Activated CD8-positive, alpha-beta memory T cell treated with anti-CD3 and anti-CD28 coated beads for 36 hours (primary cell): ENCODE data around the gene SLC5A10. TPM values are rescaled to one million over a fixed set of nuclear protein-coding genes. Genes with fewer than 3 reads are reported as not detected.
"Not testable (repeated sequence)": the region's sequence is repeated elsewhere in the genome, so short reads cannot be mapped to it uniquely, and the experiment has no call there.

Experiments
- CTCF ChIA-PET: fragments of 350-600 bp; sonication (Branson Sonifier 250); formaldehyde crosslinking; loops from one replicate; lab custom pipeline; 2021; ENCODE audit warnings: antibody characterized with exemption; lab: Charles Lee
- POLR2A ChIA-PET: fragments of 350-600 bp; sonication (Branson Sonifier 250); formaldehyde crosslinking; loops from one replicate; lab custom pipeline; 2021; ENCODE audit warnings: antibody characterized with exemption; lab: Charles Lee
- total RNA-seq, 2 experiments: library from RNA; stranded (reverse); gene quantifications; one replicate each; pipeline ENCODE4 v1.2.3, GENCODE V29; 2021

Gene SLC5A10
- total RNA-seq, 2 experiments from 2014 or later, result not detected

DNA sequence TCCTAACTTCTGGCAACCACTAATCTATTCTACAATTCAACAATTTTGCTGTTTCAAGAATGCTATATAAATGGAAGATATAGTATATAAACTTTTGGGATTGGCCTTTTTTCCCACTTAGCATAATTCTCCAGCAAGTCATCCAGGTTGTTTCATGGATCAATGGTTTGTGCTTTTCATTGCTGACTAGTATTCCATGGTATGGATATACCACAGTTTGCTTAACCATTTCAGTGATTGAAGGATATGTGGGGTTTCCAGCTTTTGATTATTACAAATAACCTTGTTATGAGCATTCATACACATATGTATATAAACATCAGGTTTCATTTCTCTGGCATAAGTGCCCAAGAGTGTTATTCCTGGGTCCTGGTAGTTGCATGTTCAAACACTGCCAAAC is 54.7 kb downstream of the SLC5A10 start:
- POLR2A ChIA-PET, result no interaction called here
- CTCF ChIA-PET, result no interaction called here

DNA sequence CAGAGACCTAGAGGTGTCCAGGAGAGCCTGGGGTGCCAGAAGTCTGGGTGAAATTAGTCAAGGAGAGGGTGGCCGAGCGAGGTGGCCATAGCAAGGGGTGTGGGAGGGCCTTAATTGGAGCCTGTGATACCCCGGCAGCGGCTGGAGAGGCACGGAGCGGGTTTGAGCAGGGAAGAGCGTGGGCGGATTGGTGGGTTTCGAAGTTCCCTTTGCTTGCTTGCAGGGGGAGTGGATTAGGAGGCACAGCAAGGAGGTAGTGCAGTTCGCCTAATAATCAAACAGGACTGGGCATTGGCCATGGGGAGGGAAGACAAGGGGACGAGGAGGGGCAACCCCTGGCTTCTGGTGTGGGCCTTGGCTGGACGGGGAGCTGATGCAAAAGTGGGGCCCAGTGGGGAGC is 58.0 kb downstream of the SLC5A10 start:
- POLR2A ChIA-PET, result no interaction called here
- CTCF ChIA-PET, result no interaction called here

DNA sequence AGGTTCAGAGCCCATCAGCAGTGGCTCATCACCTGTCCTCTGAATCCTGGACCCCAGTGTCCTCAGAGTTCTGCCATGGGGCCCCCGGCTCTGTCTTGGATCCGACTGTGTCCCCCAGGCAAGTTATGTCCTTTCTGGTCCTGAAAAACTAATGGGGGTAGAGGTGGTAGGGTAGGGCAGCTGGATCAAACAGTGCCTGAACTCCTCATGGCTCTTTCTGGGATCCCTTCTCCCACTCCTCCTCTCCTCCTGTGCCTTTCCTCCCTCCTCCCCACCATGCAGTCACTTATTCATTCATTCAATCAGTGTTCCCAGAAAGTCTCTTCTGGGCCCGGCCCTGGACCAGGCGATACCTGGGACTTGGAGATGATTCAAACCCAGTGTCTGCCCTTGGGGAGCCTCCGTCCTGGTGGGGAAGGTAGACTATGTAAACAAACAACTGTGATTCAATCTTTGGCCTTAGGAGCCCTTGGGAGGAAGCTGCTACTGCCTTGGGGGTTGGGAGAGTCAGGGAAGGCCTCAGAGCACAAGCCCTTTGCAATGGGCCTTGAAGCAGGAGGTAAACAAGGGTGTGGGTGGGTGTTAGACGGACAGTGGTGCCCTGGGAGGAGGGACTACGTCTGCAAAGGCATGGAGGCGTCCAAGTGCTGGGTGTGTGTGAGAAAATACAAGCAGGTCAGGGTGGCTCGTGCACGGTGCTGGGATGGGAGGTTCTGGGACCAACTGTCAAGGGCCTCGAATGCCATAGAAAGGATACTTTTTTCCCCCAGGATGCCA is 59.0 kb downstream of the SLC5A10 start:
- ChIA-PET POLR2A (no interaction called here), CTCF (no interaction called here)

DNA sequence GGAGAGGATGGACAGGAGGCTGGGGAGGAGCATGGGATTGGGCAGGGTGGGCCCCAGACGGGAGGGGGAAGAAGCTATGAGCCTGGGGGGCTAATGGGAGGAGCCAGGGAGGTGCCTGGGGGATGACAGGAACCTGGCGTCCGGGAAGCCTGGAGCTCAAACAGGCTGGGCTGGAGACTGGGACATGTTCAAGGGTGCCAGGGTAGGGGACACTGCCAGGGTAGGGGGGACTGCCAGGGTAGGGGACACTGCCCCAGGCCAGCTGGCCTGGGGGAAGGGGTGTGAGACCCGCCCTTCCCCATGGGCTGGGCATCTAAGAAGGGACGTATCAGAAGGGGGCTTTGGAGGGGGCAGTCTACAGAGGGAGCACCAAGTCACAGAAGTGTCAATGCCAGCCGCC is 59.6 kb downstream of the SLC5A10 start:
- ChIA-PET CTCF (no interaction called here), POLR2A (no interaction called here)

DNA sequence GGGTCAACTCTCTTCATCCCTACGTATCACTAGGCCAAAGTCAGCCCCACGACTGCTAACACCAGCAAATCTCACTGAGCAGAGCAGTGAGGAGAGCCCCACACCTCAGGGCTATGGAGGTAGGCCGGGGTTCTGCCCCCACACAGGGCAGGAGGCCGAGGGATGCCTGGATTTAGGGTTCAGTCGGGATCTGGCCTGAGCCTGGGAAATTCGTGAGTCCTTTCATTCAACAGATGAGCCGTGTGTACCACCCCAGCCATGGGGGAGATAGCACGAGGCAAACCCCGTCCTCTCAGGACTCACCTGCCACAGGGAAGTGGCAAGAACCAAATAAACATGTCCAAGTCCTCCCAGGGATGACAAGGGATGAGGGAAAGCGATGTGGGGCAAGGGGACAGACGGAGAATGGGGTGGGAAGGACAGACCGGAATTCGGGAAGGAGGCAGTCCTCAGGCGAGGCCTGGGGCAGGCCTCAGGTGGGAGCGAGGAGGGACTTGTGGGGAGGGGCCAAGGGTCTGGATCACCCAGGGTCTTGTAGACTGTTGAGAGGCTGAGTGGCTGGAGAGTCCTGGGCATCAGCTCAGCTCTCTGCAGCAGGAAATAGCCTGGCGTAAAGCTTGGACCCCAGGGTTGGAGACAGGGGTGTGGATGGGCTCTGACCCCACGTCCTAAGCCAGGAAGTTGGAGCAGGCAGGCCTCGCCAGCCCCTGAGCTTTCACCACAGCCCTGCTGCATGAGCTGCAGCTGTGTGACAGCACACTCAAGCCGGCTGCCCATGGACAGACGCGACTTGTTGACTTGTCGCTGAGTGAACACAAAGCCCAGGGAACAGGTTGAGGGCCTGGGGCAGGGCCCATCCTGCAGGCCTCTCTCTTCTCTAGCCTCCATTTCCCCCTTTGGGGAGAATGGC is 60.5 kb downstream of the SLC5A10 start:
- CTCF ChIA-PET, result no interaction called here
- POLR2A ChIA-PET, result no interaction called here

- CTCF ChIA-PET, result interaction anchor here (1.4 kb wide), 1 partner anchor 9 kb away, joined by 5 read pairs; no protein-coding TSS in a partner anchor
Measured at GRCh38 chr17:19013226-19013625, 61.3 kb downstream of the SLC5A10 start.

GRCh38 chr17:19013806-19014627 is 62.1 kb downstream of the SLC5A10 start:
- ChIA-PET CTCF (interaction anchor here (0.7 to 1.4 kb wide), 2 partner anchors 9 to 53 kb away, joined by 3 to 5 read pairs; no protein-coding TSS in a partner anchor), POLR2A (no interaction called here)

More at GRCh38 chr17:19013226-19013625, 61.3 kb downstream of the SLC5A10 start:
- POLR2A ChIA-PET, result no interaction called here

DNA sequence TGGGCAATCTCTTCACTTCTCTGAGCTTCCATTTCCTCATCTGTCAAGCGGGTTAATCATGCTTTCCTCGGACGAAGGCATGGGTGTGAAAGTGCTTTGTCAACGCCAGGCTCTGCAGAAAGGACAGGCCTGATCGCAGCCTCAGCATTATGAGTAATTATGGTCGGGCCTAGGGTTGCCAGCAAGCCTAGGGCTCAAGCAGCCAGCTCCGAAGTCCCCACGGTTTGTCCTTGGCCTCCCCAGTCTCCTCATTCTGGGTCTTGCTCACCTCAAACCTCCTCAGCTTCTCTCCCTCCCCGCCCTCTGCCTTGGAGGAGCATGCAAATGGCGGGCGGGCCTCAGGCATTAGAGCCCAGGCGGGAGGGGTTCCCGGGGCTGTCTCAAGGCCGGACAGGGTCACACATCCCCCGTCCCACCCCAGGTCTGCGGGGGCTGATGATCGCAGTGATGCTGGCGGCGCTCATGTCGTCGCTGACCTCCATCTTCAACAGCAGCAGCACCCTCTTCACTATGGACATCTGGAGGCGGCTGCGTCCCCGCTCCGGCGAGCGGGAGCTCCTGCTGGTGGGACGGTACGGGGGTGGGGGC is 62.8 kb downstream of the SLC5A10 start:
- ChIA-PET CTCF (interaction anchor here (0.7 to 1.4 kb wide), 2 partner anchors 8 to 54 kb away, joined by 3 to 5 read pairs; no protein-coding TSS in a partner anchor), POLR2A (no interaction called here)

- CTCF ChIA-PET, result no interaction called here
Measured at GRCh38 chr17:19015428-19015827, 63.5 kb downstream of the SLC5A10 start.

GRCh38 chr17:19016297-19016696 is 64.3 kb downstream of the SLC5A10 start:
- CTCF ChIA-PET, result no interaction called here

More at GRCh38 chr17:19015428-19015827, 63.5 kb downstream of the SLC5A10 start:
- POLR2A ChIA-PET, result no interaction called here

GRCh38 chr17:19016881-19017280 is 64.9 kb downstream of the SLC5A10 start:
- CTCF ChIA-PET, result no interaction called here
- POLR2A ChIA-PET, result no interaction called here

More at GRCh38 chr17:19016297-19016696, 64.3 kb downstream of the SLC5A10 start:
- POLR2A ChIA-PET, result no interaction called here

DNA sequence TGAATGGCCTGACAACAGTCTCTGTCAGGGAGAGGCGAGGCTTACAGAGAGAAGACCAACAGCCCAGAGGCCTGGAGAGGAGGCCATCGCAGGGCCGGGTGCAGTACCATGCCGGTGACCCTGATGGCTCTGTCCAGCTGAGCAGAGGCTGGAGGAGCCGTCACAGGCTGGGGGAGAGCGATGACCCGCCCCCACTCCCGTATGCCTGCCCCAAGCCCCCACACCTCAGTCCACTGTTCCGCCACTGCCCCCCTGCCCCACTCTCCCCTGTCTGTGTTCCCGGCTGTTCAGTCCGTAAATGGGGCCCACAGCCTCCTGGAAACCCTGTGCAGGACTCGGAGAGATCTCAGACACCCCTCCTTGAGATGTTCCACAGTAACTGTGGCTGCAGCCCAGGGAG is 65.4 kb downstream of the SLC5A10 start:
- CTCF ChIA-PET, result no interaction called here
- POLR2A ChIA-PET, result no interaction called here

DNA sequence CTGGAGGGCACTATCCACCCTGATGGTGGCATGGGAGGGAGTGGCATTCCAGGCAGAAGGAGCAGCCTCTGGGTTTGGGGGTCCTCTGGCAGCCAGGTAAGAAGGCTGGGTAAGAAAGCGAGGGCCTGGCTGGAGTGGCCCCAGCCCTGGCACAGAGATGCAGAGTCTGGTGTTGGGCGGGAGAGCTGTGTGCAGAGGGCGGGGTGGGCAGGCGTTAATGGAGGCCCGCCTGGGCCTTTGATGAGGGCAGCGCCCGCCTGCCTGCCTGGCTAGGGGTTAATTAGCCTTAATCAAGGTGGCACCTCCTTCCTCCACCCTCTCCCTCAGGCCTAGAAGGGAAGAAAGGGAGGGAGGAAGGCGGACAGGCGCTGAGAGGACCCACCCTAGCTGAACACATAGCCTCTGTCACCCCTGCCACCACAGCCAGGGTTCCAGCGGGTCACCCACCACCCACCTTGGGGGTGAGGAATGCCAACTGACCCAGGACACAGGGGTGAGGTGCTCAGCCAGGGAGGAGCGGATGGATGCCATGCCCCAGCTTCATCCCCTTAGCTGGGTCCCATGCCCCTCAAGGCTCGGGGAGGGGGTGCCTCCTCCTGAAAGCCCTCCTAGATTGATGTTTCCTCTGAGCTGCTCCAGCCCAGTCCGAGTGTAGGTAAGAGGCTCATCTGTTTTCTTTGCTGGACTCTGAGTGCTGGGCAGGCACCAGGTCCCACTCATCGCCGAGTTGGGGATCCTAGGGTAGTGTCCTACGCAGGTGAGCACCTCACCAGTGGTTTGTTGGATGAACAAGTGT is 66.0 kb downstream of the SLC5A10 start:
- POLR2A ChIA-PET, result interaction anchor here (1.0 kb wide), 1 partner anchor 12 kb away, joined by 5 read pairs; no protein-coding TSS in a partner anchor
- CTCF ChIA-PET, result no interaction called here

DNA sequence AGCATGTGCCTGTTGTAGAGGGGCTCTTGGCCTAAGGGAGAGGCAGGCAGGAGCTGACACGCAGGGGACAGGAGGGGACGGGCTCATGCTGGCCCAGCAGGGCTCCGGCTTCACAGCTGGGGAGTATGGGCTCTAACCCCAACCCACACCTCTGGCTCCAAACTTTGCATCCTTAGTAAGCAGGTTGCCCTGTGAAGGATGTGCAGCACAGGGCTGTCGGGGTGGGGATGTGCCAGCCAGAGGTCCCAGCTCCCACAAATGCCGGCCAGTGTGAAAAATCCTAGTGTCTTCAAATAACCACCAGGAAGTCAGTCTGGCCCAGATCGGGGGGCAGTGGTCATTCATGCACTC is 66.6 kb downstream of the SLC5A10 start:
- CTCF ChIA-PET, result no interaction called here

DNA sequence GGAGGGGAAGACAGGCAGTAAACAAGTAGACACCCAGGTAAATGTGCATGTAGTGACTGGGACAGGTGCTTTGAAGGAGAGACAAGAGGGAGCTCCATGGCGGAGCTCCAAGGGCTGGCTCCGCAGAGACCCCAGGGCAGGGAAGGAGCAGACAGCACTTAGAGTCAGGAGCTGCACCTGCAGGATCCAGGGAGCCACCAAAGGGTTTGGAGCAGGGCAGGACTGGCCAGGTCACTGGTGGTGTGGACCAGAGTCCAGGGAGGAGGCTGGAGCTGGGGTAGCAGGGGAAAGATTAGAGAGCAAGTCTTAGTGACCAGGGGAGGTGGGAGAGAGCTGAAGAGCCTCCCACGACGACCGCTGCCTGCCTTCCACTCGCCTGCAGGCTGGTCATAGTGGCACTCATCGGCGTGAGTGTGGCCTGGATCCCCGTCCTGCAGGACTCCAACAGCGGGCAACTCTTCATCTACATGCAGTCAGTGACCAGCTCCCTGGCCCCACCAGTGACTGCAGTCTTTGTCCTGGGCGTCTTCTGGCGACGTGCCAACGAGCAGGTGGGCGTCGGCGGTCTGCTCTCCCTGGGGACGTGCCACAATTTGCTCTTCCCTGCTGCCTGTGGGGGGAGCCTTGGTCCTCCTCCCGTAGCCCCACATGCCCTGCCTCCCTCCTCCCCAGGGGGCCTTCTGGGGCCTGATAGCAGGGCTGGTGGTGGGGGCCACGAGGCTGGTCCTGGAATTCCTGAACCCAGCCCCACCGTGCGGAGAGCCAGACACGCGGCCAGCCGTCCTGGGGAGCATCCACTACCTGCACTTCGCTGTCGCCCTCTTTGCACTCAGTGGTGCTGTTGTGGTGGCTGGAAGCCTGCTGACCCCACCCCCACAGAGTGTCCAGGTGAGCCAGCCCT is 67.3 kb downstream of the SLC5A10 start:
- ChIA-PET CTCF (no interaction called here), POLR2A (interaction anchor here (1.0 kb wide), 1 partner anchor 13 kb away, joined by 5 read pairs; no protein-coding TSS in a partner anchor)

More for the DNA sequence above, 66.6 kb downstream of the SLC5A10 start:
- POLR2A ChIA-PET, result interaction anchor here (1.0 kb wide), 1 partner anchor 13 kb away, joined by 5 read pairs; no protein-coding TSS in a partner anchor

DNA sequence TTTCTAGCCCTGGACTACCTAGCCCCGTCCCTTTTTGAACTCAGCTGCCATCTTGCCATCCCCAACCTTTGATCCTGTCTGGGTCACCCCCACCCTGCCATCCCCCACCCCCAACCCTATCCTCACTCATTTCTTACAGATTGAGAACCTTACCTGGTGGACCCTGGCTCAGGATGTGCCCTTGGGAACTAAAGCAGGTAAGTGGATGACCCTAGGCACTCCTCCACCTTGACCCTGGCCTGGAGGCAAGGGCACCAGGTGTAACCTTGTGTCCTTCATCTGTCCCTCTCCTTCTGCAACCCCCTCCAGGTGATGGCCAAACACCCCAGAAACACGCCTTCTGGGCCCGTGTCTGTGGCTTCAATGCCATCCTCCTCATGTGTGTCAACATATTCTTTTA is 68.1 kb downstream of the SLC5A10 start:
- ChIA-PET CTCF (no interaction called here), POLR2A (no interaction called here)

DNA sequence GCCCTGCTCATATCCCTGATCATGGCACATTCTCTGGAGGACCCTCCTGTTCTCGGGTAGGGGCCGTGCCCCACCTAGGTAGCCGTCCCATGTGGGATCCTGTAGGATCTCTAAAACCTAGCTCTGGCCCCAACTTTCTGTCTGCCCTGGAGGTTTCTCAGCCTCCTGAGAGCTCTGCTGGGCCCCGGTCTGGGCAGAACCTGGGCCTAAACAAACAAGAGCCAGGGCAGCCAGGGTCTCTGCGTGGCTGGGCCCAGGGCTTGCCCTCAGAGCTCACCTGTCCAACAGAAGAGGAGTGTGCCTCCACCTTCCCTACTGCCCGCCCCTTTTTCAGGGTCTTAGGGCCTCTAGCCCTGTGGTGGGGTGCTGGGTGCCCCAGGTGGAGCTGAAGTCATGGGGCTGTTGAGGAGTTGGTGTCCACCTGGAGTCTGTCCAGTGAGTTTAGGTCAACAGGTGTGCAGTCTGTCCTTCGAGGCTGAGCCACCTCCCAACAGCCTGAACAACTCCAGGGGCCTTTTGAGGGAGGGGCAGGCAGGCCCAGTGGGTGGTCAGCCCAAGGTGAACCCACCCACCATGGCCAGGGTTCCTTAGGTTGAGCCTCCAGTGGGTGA is 69.2 kb downstream of the SLC5A10 start:
- POLR2A ChIA-PET, result not testable (repeated sequence)
- CTCF ChIA-PET, result interaction anchor here (0.8 kb wide), 1 partner anchor 60 kb away, joined by 3 read pairs; no protein-coding TSS in a partner anchor
